Measurements from ENCODE around the gene SNRPD3.
A peak's percentile ranks its signal among the peaks of the same experiment; 100 is the strongest.

- TF ChIP-seq POLR2A (IDR thresholded peaks at IDR 0.05): no peak
- peak in 2 of 4 experiments; percentile 36 to 50 for TF ChIP-seq CTCF (IDR thresholded peaks at IDR 0.05)
- TF ChIP-seq POLR2AphosphoS5 (IDR thresholded peaks at IDR 0.05): peak; percentile 62
Measured at GRCh38 chr22:24542641-24543040, 13.2 kb upstream of the SNRPD3 start.

All from prostate gland (tissue), 2 donors.